Esophagus muscularis mucosa (tissue), 4 donors: Measurements from ENCODE around the gene RYR2. TPM values are rescaled to one million over a fixed set of nuclear protein-coding genes. Genes with fewer than 3 reads are reported as not detected.

Source experiments
- DNase-seq: peaks from one replicate; pipeline ENCODE4 v3.0.0-alpha.2; 2017; ENCODE audit errors: extremely low spot score
- H3K27ac ChIP-seq, 4 donors: fragments of 200-600 bp; sonication (generic); replicated peaks in 1 of 4; 1 replicate in 3 of 4; 2 replicates in 1 of 4; pipeline ENCODE4 v1.5.1; 2016 to 2019; ENCODE audit warnings: mild to moderate bottlenecking in 1 of 4
- H3K27me3 ChIP-seq, 4 donors: fragments of 200-600 bp; sonication (generic); one replicate each; pipeline versions ENCODE4 v1.5.1 to v1.6.0; 2016 to 2019
- H3K36me3 ChIP-seq, 4 donors: fragments of 200-600 bp; sonication (generic); one replicate each; pipeline ENCODE4 v1.5.1; 2016 to 2019
- H3K4me1 ChIP-seq, 4 donors: fragments of 200-600 bp; sonication (generic); one replicate each; pipeline ENCODE4 v1.5.1; 2016 to 2019
- H3K4me3 ChIP-seq, 4 donors: fragments of 200-600 bp; sonication (generic); 1 replicate in 2 of 4; 2 replicates in 2 of 4; pipeline ENCODE4 v1.5.1; 2016 to 2019; ENCODE audit warnings: mild to moderate bottlenecking in 4 of 4, moderate library complexity in 1 of 4
- H3K9me3 ChIP-seq, 4 donors: fragments of 200-600 bp; sonication (generic); 1 replicate in 3 of 4; 2 replicates in 1 of 4; pipeline ENCODE4 v1.5.1; 2016 to 2019
- EP300 ChIP-seq: sonication (generic); formaldehyde crosslinking; IDR thresholded peaks from one replicate; pipeline ENCODE4 v1.6.1; 2017; ENCODE audit warnings: antibody characterized with exemption
- POLR2A ChIP-seq: fragments of 450-650 bp; IDR thresholded peaks from one replicate; pipeline ENCODE4 v1.6.1; 2017; ENCODE audit warnings: antibody characterized with exemption, moderate library complexity, mild to moderate bottlenecking, low read depth
- POLR2AphosphoS5 ChIP-seq, 2 donors: sonication (generic); formaldehyde crosslinking; IDR thresholded peaks; one replicate each; pipeline ENCODE4 v1.6.1; 2017; ENCODE audit warnings: antibody characterized with exemption in 2 of 2
- WGBS: methylation state at CpG from one replicate; pipeline ENCODE4 v1.1.5; 2018; 5-methylcytosine and 5-hydroxymethylcytosine counted together
- intact Hi-C: fragments of 100-400 bp; cut with DNase I; formaldehyde crosslinking; loops from one replicate; pipeline ENCODE4 v1.15.1; 2023
- total RNA-seq, 4 donors: library from RNA; depleted of rRNA; stranded (reverse); fragments of >200 nt; gene quantifications; one replicate each; pipeline versions ENCODE4 v1.1.0 to v1.2.1, GENCODE V29; 2016
- TF ChIP-seq, protein P1 (sequence below), 3 experiments: fragments of 200-600 bp in 2 of 3; fragments of 450-650 bp in 1 of 3; sonication (generic) in 2 of 3; IDR thresholded peaks; one replicate each; pipeline ENCODE4 v1.5.1; 2017 to 2019; ENCODE audit warnings: antibody characterized with exemption in 3 of 3, mild to moderate bottlenecking in 2 of 3, moderate library complexity in 1 of 3

Gene RYR2
- total RNA-seq, 4 donors from 2014 or later, result 29.8 to 56.3 (median 38.9) TPM

DNA sequence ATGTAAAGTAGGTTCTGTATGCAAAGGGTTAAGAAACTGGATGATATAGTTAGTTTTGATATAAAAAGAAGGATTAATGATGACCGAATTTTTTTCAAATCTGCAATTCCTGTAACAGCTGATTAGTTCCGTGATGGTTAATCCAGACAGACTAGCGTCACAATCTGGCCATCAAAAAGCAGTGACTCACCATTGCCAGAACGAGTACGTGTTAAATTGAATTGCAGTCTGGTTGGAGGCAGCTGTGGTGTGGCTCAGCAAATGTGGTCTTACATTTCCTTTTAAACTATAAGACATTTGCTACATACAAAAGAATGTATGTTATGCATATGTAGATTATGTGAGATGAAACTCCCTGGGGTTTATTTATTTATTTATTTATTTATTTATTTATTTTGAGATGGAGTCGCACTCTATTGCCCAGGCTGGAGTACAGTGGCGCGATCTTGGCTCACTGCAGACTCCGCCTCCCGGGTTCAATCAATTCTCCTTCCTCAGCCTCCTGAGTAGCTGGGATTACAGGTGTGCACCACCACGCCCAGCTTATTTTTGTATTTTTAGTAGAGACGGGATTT, 139.8 kb downstream of the RYR2 start:
- no peak overlapping the region for H3K27ac ChIP-seq
- H3K27me3 ChIP-seq, result no peaks in the 10 kb centered on the region
- TF ChIP-seq, protein P1, sequence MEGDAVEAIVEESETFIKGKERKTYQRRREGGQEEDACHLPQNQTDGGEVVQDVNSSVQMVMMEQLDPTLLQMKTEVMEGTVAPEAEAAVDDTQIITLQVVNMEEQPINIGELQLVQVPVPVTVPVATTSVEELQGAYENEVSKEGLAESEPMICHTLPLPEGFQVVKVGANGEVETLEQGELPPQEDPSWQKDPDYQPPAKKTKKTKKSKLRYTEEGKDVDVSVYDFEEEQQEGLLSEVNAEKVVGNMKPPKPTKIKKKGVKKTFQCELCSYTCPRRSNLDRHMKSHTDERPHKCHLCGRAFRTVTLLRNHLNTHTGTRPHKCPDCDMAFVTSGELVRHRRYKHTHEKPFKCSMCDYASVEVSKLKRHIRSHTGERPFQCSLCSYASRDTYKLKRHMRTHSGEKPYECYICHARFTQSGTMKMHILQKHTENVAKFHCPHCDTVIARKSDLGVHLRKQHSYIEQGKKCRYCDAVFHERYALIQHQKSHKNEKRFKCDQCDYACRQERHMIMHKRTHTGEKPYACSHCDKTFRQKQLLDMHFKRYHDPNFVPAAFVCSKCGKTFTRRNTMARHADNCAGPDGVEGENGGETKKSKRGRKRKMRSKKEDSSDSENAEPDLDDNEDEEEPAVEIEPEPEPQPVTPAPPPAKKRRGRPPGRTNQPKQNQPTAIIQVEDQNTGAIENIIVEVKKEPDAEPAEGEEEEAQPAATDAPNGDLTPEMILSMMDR (IDR thresholded peaks at IDR 0.05), result no peak
- TF ChIP-seq POLR2A (no peak), EP300 (no peak), POLR2AphosphoS5 (IDR thresholded peaks at IDR 0.05) (no peak)
- no peaks in the 10 kb centered on the region for H3K36me3 ChIP-seq
- WGBS, result 82% methylated on average over 12 of the region's 12 CpGs
- intact Hi-C loops, result no loop called here
- no peak overlapping the region for H3K4me3 ChIP-seq
- no peaks in the 10 kb centered on the region for H3K9me3 ChIP-seq
- DNase-seq, result no peak
- peaks cover 40 to 66% (median 49%) of the 10 kb centered on the region in 4 donors for H3K4me1 ChIP-seq

DNA sequence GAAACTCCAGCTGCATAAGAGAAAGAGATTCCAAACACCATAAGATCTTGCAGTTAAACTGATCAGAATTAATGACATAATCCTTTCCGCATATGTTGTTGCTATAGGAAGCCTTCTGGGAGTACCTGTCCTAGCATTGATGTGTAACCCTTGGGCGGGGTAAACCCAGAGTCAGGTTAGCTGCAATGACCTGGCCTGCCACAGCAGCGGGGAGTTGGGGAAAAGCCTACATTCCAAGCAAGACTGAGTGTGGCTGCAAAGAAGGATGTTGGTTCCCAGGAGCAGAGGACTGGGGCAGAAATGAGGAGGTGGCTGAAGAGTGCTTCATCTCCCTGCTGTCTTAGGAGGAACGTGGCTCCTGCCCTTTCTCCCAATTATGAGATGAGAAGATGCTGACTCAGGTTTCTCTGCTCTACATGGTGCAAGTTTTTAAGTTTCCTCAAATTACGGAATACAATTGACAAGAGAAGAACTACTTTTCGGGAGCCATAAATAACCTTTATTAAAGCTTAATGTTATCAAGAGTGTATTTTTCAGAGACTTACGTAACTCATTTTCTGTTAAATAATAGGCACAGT, 142.1 kb downstream of the RYR2 start:
- Histone ChIP-seq H3K36me3 (no peaks in the 10 kb centered on the region), H3K27ac (no peak overlapping the region), H3K4me1 (peaks cover 42 to 59% (median 48%) of the 10 kb centered on the region in 4 donors), H3K4me3 (no peak overlapping the region), H3K9me3 (no peaks in the 10 kb centered on the region), H3K27me3 (no peaks in the 10 kb centered on the region)
- intact Hi-C loops, result no loop called here
- no peak for TF ChIP-seq POLR2AphosphoS5 (IDR thresholded peaks at IDR 0.05)
- TF ChIP-seq EP300, result no peak
- TF ChIP-seq POLR2A, result no peak
- TF ChIP-seq, protein P1 (IDR thresholded peaks at IDR 0.05), result no peak
- WGBS, result 80% methylated on average over 7 of the region's 7 CpGs
- no peak for DNase-seq

DNA sequence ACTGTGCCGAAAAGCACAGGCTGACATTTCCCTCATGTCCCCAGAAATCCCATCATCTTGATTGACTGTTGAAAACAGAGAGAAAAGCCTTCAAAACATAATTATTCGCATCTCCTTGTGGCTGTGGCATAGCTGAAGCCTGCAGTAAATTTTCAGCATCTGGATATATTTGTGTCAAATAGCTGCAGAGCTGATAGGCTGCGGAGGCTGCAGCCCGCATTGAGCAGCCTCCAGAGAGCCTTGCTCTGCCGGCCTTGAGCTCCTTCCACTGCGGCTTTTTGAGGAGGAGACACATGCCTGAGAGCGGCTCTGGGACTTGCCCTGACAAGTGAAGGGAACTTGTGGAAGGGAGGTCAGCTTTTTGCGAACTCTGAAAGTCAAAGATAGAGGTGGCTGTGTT, 144.7 kb downstream of the RYR2 start:
- TF ChIP-seq POLR2AphosphoS5 (IDR thresholded peaks at IDR 0.05) (no peak), EP300 (no peak), POLR2A (no peak)
- TF ChIP-seq, protein P1 (IDR thresholded peaks at IDR 0.05), result no peak
- Histone ChIP-seq H3K4me1 (peaks cover 35 to 40% (median 37%) of the 10 kb centered on the region in 4 donors), H3K27ac (no peak overlapping the region), H3K4me3 (no peak overlapping the region), H3K9me3 (no peaks in the 10 kb centered on the region), H3K27me3 (no peaks in the 10 kb centered on the region), H3K36me3 (no peaks in the 10 kb centered on the region)
- DNase-seq, result no peak
- intact Hi-C loops, result no loop called here
- WGBS, result 56% methylated on average over 8 of the region's 8 CpGs

DNA sequence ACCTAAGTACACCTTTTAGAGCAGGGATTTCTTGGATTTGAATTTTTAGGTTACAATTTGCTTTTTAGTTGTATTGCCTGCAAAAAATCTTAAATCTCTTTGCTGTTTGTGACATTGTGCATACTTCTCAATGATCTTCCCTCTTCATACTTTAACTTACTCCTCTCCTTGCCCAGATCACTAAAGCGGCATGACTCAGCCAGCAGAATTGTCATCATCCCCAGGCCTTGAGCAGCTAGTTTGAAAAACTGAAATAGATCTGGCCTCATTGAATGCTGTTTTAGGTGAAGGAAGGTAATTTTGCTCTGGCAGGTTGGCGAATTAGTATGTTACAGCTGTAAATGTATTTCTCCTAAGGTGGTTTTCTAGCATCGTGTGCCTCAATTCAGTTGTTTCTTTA, 145.9 kb downstream of the RYR2 start:
- intact Hi-C loops, result no loop called here
- Histone ChIP-seq H3K27me3 (no peaks in the 10 kb centered on the region), H3K9me3 (no peaks in the 10 kb centered on the region), H3K4me1 (peaks cover 27 to 44% (median 37%) of the 10 kb centered on the region in 4 donors), H3K27ac (no peak overlapping the region), H3K4me3 (no peak overlapping the region), H3K36me3 (no peaks in the 10 kb centered on the region)
- TF ChIP-seq EP300 (no peak), POLR2A (no peak), POLR2AphosphoS5 (IDR thresholded peaks at IDR 0.05) (no peak)
- WGBS, result 83% methylated on average over 3 of the region's 3 CpGs
- no peak for DNase-seq

DNA sequence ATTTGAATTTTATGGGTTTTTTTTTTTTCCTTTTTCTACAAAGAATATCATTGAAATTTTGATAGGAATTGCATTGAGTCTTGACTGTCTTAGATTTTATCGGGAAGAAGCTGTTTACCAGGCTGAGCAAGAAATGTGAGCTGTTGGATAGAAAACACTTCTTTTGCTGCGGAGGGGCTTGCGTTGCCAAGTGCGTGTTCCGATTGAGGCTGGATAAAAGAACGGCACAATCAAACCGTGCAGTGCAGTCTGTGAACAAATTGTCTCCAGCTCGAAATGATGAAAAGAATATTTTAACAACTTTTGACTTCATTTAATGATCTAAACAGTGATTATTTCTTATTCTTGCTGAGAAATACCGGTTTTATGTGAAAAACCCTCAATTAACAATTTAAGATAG, 149.4 kb downstream of the RYR2 start:
- Histone ChIP-seq H3K4me1 (peaks cover 34 to 43% (median 41%) of the 10 kb centered on the region in 4 donors), H3K27ac (no peak overlapping the region), H3K27me3 (no peaks in the 10 kb centered on the region), H3K9me3 (no peaks in the 10 kb centered on the region), H3K4me3 (no peak overlapping the region), H3K36me3 (no peaks in the 10 kb centered on the region)
- no peak for DNase-seq
- intact Hi-C loops, result no loop called here
- whole genome bisulfite sequencing, result 90% methylated on average over 9 of the region's 9 CpGs
- no peak for TF ChIP-seq POLR2AphosphoS5 (IDR thresholded peaks at IDR 0.05)
- TF ChIP-seq EP300, result no peak
- TF ChIP-seq, protein P1 (IDR thresholded peaks at IDR 0.05), result no peak
- no peak for TF ChIP-seq POLR2A
